ENCODE data around the gene ZNF569.

DNA sequence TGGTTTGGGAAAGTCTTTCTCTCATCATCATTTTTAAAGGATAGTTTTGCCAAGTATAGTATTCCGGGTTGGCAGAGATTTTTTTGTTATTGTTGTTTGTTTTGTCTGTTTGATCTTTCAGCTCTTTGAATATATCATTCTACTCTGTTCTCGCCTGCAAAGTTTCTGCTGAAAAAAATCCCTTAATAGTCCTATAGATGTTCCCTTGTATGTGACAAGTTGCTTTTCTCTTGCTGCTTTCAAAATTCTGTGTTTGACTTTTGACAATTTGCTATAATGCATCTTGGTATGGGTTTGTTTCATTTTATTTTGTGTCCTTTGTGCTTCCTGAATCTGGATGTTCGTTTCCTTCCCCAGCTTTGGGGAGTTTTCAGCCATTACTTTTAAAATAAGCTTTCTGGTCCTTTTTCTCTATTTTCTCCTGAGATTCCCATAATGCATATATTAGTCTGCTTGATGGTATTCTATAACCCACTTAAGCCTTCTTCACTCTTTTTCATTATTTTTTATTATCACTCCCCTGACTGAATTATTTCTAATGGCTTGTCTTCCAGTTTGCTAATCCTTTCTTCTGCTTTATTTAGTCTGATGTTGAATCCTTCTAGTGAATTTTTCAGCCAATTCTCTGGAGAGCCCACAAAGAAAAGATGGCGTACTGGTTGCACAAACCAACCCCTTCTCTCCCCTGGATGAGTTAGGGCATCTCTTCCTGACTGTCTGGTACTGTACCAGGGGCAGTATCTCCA, 14.6 kb downstream of the ZNF569 start:
- TF ChIP-seq EP300 (IDR thresholded peaks at IDR 0.05; ENCODE audit: low read depth) (no peak), POLR2A (IDR thresholded peaks at IDR 0.05) (no peak)

Data from transverse colon (tissue), 1 donor.